Measurements from ENCODE around the gene MTMR3.
"Not testable (repeated sequence)": the region's sequence is repeated elsewhere in the genome, so short reads cannot be mapped to it uniquely, and the experiment has no call there.

MTMR3 gene

DNA sequence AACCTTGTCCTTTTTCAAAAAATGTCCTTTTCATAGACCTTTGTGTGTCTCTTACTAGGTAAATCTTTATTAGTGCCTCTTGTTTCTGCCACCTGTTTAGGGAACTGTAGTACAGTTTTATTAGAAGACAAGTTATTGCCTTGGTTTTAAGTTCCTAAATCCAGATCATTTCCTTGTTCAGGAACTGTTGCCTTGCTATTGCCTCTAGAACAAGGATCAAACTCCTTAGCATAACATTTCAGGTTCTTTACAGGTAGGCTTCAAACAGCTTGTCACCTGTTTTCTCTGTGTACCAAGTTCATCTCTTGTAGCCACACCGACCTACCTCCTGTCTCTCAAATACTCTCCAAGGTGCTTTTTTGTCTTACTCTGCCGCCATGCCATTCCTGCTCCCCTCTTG lies 75.2 kb downstream of the MTMR3 start:
- no peak overlapping the region for H3K4me3 ChIP-seq (ENCODE audit: low read length)
- DNase-seq (ENCODE audit: low read depth) = no peak
- TF ChIP-seq, protein P1, sequence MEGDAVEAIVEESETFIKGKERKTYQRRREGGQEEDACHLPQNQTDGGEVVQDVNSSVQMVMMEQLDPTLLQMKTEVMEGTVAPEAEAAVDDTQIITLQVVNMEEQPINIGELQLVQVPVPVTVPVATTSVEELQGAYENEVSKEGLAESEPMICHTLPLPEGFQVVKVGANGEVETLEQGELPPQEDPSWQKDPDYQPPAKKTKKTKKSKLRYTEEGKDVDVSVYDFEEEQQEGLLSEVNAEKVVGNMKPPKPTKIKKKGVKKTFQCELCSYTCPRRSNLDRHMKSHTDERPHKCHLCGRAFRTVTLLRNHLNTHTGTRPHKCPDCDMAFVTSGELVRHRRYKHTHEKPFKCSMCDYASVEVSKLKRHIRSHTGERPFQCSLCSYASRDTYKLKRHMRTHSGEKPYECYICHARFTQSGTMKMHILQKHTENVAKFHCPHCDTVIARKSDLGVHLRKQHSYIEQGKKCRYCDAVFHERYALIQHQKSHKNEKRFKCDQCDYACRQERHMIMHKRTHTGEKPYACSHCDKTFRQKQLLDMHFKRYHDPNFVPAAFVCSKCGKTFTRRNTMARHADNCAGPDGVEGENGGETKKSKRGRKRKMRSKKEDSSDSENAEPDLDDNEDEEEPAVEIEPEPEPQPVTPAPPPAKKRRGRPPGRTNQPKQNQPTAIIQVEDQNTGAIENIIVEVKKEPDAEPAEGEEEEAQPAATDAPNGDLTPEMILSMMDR (conservative IDR thresholded peaks at IDR 0.05; ENCODE audit: low read depth, low read length) = no peak

DNA sequence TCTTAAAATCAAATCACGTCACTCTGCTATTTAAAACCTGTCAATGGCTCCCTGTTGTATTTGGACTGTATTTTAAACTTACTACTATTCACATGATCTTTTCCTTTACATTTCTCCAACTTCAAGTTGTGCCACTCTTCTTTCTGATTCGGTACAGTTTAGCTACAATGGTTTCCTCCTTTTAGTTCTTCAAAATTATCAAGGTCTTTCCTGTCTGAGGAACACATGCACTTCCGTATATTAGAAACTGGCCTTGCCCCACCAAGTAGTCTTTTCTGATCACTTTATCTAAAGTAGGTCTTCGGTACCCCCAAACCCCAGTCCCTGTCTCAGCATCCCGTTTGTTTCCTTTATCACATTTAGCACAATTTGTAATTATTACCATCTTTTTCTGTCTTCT lies 81.8 kb downstream of the MTMR3 start:
- no peak overlapping the region for H3K4me3 ChIP-seq (ENCODE audit: low read length)
- TF ChIP-seq, protein P1 (conservative IDR thresholded peaks at IDR 0.05; ENCODE audit: low read depth, low read length) = no peak
- no peak for DNase-seq (ENCODE audit: low read depth)

DNA sequence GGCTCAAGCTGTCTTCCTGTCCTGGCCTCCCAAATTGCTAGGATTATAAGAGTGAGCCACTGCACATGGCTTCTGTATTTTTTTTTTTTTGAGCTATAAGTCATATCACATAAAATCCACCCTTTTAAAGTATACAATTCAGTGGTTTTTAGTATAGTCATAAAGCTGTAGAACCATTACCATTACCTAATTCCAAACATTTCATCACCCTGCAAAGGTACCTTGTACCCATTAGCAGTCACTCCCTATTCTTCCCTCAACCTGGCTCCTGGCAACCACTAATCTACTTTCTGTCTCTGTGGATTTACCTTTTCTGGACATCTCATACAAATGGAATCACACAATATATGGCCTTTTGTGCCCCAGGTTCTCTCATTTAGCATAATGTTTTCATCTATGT lies 84.5 kb downstream of the MTMR3 start:
- no peak overlapping the region for H3K4me3 ChIP-seq (ENCODE audit: low read length)
- DNase-seq (ENCODE audit: low read depth) = no peak
- TF ChIP-seq, protein P1 (conservative IDR thresholded peaks at IDR 0.05; ENCODE audit: low read depth, low read length) = no peak

DNA sequence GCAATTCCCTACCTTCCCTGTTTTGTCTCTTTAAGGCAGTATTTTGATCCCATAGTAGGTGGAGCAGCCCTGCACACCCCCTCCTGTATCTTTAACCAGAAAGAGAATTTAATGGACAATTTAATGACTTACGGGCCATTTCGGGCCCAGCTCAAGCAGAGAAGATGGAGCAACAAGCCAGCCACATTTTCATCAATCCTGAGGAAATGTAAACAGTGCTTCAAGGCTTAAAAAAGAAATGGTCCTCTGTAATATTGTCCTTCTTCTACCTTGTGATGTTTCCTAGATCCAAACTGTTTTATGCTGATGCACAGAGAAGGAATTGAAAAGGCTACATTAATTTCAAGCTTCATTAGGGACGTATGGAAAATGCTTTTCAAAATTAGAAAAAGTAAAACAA lies 88.6 kb downstream of the MTMR3 start:
- TF ChIP-seq, protein P1 (conservative IDR thresholded peaks at IDR 0.05; ENCODE audit: low read depth, low read length) = no peak
- no peak overlapping the region for H3K4me3 ChIP-seq (ENCODE audit: low read length)
- no peak for DNase-seq (ENCODE audit: low read depth)

DNA sequence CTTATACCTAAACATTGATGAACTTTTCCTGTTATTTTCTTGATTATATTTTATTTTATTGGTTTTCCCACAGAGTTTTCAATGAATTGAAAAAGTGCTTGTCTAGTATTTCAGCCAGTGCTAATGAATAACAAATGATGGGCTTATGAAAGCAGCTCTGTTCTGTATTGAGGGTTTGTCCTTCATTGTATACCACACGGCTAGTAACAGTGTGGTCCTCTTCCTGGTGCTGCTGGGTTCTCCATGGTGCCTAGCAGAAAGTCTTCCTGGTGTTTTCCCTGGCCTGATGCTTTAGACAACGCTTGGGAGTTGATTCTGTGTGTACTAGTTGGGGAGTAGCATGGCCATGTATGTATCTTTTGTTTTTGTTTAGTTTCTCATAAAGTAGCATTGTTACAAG lies 89.1 kb downstream of the MTMR3 start:
- DNase-seq (ENCODE audit: low read depth) = no peak
- no peak overlapping the region for H3K4me3 ChIP-seq (ENCODE audit: low read length)
- TF ChIP-seq, protein P1 (conservative IDR thresholded peaks at IDR 0.05; ENCODE audit: low read depth, low read length) = no peak

DNA sequence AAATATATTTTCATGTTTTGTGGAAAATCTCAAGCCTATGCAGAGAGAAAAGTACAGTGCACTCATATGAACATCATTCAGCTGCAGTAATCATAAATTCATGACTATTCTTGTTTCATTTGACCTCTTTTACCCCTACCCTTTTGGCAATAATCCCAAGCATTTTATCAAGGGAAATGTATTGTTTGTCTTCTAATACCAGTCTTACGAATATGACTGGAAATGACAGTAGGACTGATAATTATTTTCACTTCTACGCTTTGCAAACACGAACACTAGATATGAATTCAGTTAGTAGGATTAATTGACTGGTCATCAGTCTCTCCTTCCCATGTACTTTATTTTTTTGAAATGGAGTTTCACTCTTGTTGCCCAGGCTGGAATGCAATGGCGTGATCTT lies 90.3 kb downstream of the MTMR3 start:
- TF ChIP-seq, protein P1 (conservative IDR thresholded peaks at IDR 0.05; ENCODE audit: low read depth, low read length) = no peak
- no peak overlapping the region for H3K4me3 ChIP-seq (ENCODE audit: low read length)
- no peak for DNase-seq (ENCODE audit: low read depth)

DNA sequence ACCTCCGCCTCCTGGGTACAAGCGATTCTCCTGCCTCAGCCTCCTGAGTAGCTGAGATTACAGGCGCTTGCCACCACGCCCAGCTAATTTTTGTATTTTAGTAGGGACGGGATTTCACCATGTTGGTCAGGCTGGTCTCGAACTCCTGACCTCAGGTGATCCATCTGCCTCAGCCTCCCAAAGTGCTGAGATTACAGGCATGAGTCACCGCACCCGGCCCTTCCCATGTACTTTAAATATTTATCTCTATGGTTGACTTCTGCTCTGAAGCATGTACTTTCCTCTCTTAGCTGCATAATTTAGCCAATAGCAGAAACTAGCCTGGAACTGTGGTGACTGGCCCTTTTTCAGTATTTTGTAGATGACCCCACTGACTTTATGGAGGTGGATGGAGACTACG lies 90.7 kb downstream of the MTMR3 start:
- H3K4me3 ChIP-seq (ENCODE audit: low read length); DNase-seq (ENCODE audit: low read depth): not testable (repeated sequence)

- DNase-seq (ENCODE audit: low read depth) = no peak
- H3K4me3 ChIP-seq (ENCODE audit: low read length) = no peak overlapping the region
- TF ChIP-seq, protein P1 (conservative IDR thresholded peaks at IDR 0.05; ENCODE audit: low read depth, low read length) = no peak
Observed at GRCh38 chr22:29975494-29975893, 92.5 kb downstream of the MTMR3 start.

Measured in retinal pigment epithelial cell (primary cell).